Heart left ventricle (tissue), 16 donors: ENCODE results near the gene ACTR5. TPM values are rescaled to one million over a fixed set of nuclear protein-coding genes. Genes with fewer than 3 reads are reported as not detected.

ENCODE experiments used
- ATAC-seq, 4 donors: fragments of 200-7000 bp; cut with Tn5 transposase; one replicate each; pipeline ENCODE4 v1.9.1; 2020 to 2022; ENCODE audit warnings: moderate library complexity in 4 of 4, mild to moderate bottlenecking in 3 of 4, moderate number of reproducible peaks in 1 of 4
- DNase-seq, 5 donors: peaks; one replicate each; pipeline ENCODE4 v3.0.0-alpha.2; 2020
- H3K27ac ChIP-seq, 12 donors: fragments of 200-600 bp; sonication (generic) in 4 of 12; one replicate each; pipeline versions ENCODE4 v1.5.0 to v1.8.0; 2016 to 2022; ENCODE audit warnings: mild to moderate bottlenecking in 2 of 12
- H3K27me3 ChIP-seq, 9 donors: fragments of 200-600 bp; sonication (generic) in 2 of 9; one replicate each; pipeline versions ENCODE4 v1.5.1 to v1.8.0; 2016 to 2022; ENCODE audit warnings: mild to moderate bottlenecking in 3 of 9
- H3K36me3 ChIP-seq, 9 donors: fragments of 200-600 bp; sonication (generic) in 2 of 9; one replicate each; pipeline versions ENCODE4 v1.5.0 to v1.8.0; 2018 to 2022; ENCODE audit warnings: mild to moderate bottlenecking in 2 of 9
- H3K4me1 ChIP-seq, 12 donors: fragments of 200-600 bp; sonication (generic) in 4 of 12; one replicate each; pipeline versions ENCODE4 v1.5.0 to v1.8.0; 2016 to 2022; ENCODE audit warnings: mild to moderate bottlenecking in 3 of 12
- H3K4me3 ChIP-seq, 12 donors: fragments of 200-600 bp; sonication (generic) in 4 of 12; one replicate each; pipeline versions ENCODE4 v1.5.0 to v1.8.0; 2017 to 2022; ENCODE audit warnings: mild to moderate bottlenecking in 9 of 12, moderate library complexity in 4 of 12
- H3K9me3 ChIP-seq, 12 donors: fragments of 200-600 bp; sonication (generic) in 4 of 12; one replicate each; pipeline versions ENCODE4 v1.5.0 to v1.8.0; 2016 to 2022; ENCODE audit warnings: mild to moderate bottlenecking in 1 of 12
- CTCF ChIP-seq, 12 donors: fragments of 200-600 bp; sonication (generic) in 4 of 12; IDR thresholded peaks; one replicate each; pipeline versions ENCODE4 v1.5.0 to v1.8.0; 2018 to 2022; ENCODE audit warnings: antibody characterized with exemption in 12 of 12, mild to moderate bottlenecking in 5 of 12
- POLR2A ChIP-seq, 2 donors: fragments of 450-650 bp; IDR thresholded peaks; one replicate each; pipeline ENCODE4 v1.6.1; 2017; ENCODE audit warnings: antibody characterized with exemption in 2 of 2, mild to moderate bottlenecking in 2 of 2, moderate library complexity in 2 of 2
- WGBS, 4 donors: extraction: QIAGEN DNeasy Blood & Tissue Kit in 2 of 4; methylation state at CpG; one replicate each; pipeline versions ENCODE4 v1.1.5 to v1.1.7; 2013 to 2018; 5-methylcytosine and 5-hydroxymethylcytosine counted together
- intact Hi-C, 10 donors: fragments of 100-400 bp; cut with DNase I; formaldehyde crosslinking; loops; one replicate each; pipeline versions ENCODE4 v1.11.1 to v1.14.2; 2022
- polyA plus RNA-seq, 2 donors: library from polyadenylated mRNA; stranded (reverse); fragments of 200-250 nt; gene quantifications; one replicate each; pipeline ENCODE4 v1.2.3, GENCODE V29; 2013
- total RNA-seq, 9 donors: library from RNA; depleted of rRNA in 2 of 9; stranded (reverse); fragments of >200 nt in 2 of 9; fragmentation: NEBNext Ultra II Directional in 3 of 9; extraction: Animal tissue kit (Norgen Biotek cat#: 25700) in 3 of 9; gene quantifications; one replicate each; pipeline versions ENCODE4 v1.1.0 to v1.2.4, GENCODE V29; 2016 to 2023
- donor health status: ischemic (EF 13 %, LVEDD 7.1; RV severe dilation, severe dysfunction).
- donor health status: healthy with polysubstance abuse.
- donor health status: DM: no; HTN: yes; CAD: no.
- donor health status: DM: no; HTN: no; CAD: no.
- donor health status: ischemic (EF 25% LVEDD 6.9; RV normal size, moderate dysfunction).
- donor health status: ischemic (EF 25% LVEDD 5.7; RV mildly dilated, moderate dysfunction).
- donor health status: healthy.
- donor health status: DM: yes; HTN: yes; CAD: no.
- donor health status: ischemic (EF 35%, LVEDD 5.7; RV mildly dilated, moderate dysfunction).
- donor health status: nonischemic (EF 11% LVEDD 7.7; RV severe dilation, severe dysfunction).
- donor health status: DM: yes; HTN: yes; CAD: no.
- donor health status: PGD.
- donor health status: ischemic (EF 29% LVEDD 5.4; RV normal size, mild dysfunction).
- donor health status: nonischemic (EF 23%, LVEDD 6.1; RV moderate dilation, normal function).

ACTR5 gene
- total and polyA plus RNA-seq, 11 donors: 2.3 to 6.4 (median 3.5) TPM

DNA sequence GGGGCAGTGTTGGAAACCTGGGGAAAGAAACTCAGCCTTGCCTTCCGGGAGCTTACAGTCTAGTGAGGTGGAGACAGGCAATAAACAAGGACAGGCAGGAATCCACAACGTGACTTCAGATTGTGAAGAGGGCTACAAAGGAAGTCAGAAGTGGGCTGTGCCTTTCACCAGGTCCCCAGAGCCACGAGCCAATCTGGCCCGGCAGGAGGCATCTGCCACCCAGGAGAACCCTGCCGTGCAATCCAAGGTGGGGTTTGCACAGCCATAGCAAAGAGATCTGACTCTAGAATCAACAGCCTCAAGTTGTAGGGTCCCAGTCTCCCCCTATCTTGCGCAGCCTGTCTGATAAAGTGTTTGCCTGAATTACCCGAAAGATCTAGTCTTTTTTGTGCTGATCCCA lies 18.5 kb upstream of the ACTR5 start:
- intact Hi-C loops: loop anchor here (2.0 to 5.0 kb wide), 3 partner anchors 82 to 163 kb away; no protein-coding TSS in a partner anchor
- ATAC-seq (no peak), DNase-seq (no peak)
- Histone ChIP-seq H3K4me1 (peaks cover 0 to 63% (median 20%) of the 10 kb centered on the region in 12 donors), H3K27ac (no peak overlapping the region), H3K4me3 (peak overlapping the region in 1 of 12 donors; percentile 21), H3K36me3 (no peaks in the 10 kb centered on the region), H3K9me3 (no peaks in the 10 kb centered on the region), H3K27me3 (peaks cover 78 to 100% (median 98%) of the 10 kb centered on the region in 9 donors)
- 3 to 16% (median 7%) methylated on average over 7 of the region's 7 CpGs for WGBS, 4 donors
- no peak for TF ChIP-seq POLR2A (IDR thresholded peaks at IDR 0.05)
- no peak for TF ChIP-seq CTCF (IDR thresholded peaks at IDR 0.05)

DNA sequence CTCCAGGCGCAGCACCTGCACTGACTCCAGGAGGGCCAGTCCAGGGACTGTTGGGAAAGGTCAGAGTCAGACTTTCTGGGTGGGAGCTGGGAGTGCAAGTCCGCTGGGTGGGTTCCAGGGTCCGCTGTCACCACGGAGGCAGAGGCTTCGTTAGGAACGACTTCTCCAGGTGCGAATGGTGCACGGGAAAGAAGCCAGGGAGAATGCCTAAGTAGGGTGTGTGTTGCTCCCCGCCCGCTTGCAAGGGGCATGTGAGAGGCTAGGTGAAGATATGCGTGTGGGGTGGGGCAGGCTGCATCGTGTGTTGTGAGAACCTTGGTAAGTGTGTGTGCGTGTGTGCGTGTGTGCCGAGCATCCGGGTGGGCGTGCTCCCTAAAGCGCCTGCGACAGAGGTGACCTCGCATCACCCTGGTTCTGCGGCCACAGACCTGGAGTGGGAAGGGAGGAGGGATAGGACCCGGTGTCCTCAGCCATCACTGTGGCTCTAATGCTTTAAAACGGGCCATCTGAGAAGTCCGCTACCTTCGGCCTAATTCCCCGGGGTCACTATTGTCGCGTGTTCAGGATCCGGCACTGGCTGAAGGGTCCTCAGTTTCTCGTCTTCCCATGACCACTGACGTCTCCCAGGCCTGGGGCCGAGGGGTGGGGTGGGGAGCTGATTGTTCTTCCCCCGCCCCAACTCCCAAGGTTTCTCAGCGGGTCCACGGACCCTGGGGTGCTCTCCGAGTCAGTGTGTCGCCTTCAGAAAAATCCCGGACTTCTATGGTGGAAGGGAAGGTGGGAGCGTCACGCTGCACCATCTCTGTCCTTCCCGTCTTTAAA lies 17.9 kb upstream of the ACTR5 start:
- ATAC-seq (no peak), DNase-seq (no peak)
- Histone ChIP-seq H3K27ac (no peak overlapping the region), H3K36me3 (no peaks in the 10 kb centered on the region), H3K9me3 (no peaks in the 10 kb centered on the region), H3K4me1 (peaks cover 0 to 57% (median 18%) of the 10 kb centered on the region in 12 donors), H3K27me3 (peaks cover 72 to 100% (median 94%) of the 10 kb centered on the region in 9 donors), H3K4me3 (peak overlapping the region in 5 of 12 donors; percentile 19 to 38 (median 21))
- 3 to 8% (median 5%) methylated on average over 34 to 41 of the region's 41 CpGs for whole genome bisulfite sequencing, 4 donors
- intact Hi-C loops: loop anchor here (2.0 to 5.0 kb wide), 3 partner anchors 83 to 162 kb away; no protein-coding TSS in a partner anchor
- TF ChIP-seq CTCF (IDR thresholded peaks at IDR 0.05) (no peak), POLR2A (IDR thresholded peaks at IDR 0.05) (no peak)

- TF ChIP-seq CTCF (IDR thresholded peaks at IDR 0.05) (peak; percentile 89 to 99 (median 96)), POLR2A (IDR thresholded peaks at IDR 0.05) (no peak)
- peaks cover 0 to 49% (median 16%) of the 10 kb centered on the region in 12 donors for H3K4me1 ChIP-seq
- WGBS, 4 donors: 0 to 2% (median 1%) methylated on average over 34 to 40 of the region's 40 CpGs
- intact Hi-C loops: loop anchor here (2.0 to 5.0 kb wide), 3 partner anchors 84 to 161 kb away; no protein-coding TSS in a partner anchor
- H3K36me3 ChIP-seq: no peaks in the 10 kb centered on the region
- DNase-seq (peak; percentile 44 to 85 (median 63)), ATAC-seq (peak; percentile 66 to 89 (median 79))
- H3K27me3 ChIP-seq: peaks cover 66 to 100% (median 86%) of the 10 kb centered on the region in 9 donors
- no peaks in the 10 kb centered on the region for H3K9me3 ChIP-seq
- no peak overlapping the region for H3K27ac ChIP-seq
- peak overlapping the region in 8 of 12 donors; percentile 19 to 46 (median 32) for H3K4me3 ChIP-seq
Measured at GRCh38 chr20:38730989-38731737, 17.1 kb upstream of the ACTR5 start.
